ENCODE data around the gene MSI1.

MSI1 gene

GRCh38 chr12:120399531-120399930 lies 30.6 kb upstream of the MSI1 start:
- CTCF ChIA-PET, result interaction anchor here (1.3 kb wide), 1 partner anchor 30 kb away, joined by 3 read pairs; no protein-coding TSS in a partner anchor
- no peak for TF ChIP-seq CTCF (IDR thresholded peaks at IDR 0.05; ENCODE audit: control extremely low read depth, extremely low read depth, low read depth, missing control alignments)
- DNase-seq (ENCODE audit: extremely low spot score), result peak; percentile 35
- POLR2A ChIA-PET, result no interaction called here

GRCh38 chr12:120397824-120398540 lies 29.0 kb upstream of the MSI1 start:
- no peak for TF ChIP-seq CTCF (IDR thresholded peaks at IDR 0.05; ENCODE audit: control extremely low read depth, extremely low read depth, low read depth, missing control alignments)
- ChIA-PET POLR2A (no interaction called here), CTCF (no interaction called here)
- DNase-seq (ENCODE audit: extremely low spot score), result no peak

- ChIA-PET POLR2A (interaction anchor here (0.7 kb wide), 1 partner anchor 1019 kb away, joined by 5 read pairs; no protein-coding TSS in a partner anchor), CTCF (interaction anchor here (0.8 to 1.6 kb wide), 5 partner anchors 13 to 74 kb away, joined by 3 to 5 read pairs (median 3); no protein-coding TSS in a partner anchor)
- no peak for TF ChIP-seq CTCF (IDR thresholded peaks at IDR 0.05; ENCODE audit: control extremely low read depth, extremely low read depth, low read depth, missing control alignments)
- no peak for DNase-seq (ENCODE audit: extremely low spot score)
Measured at GRCh38 chr12:120394483-120395367, 25.8 kb upstream of the MSI1 start.

GRCh38 chr12:120390540-120391120 lies 21.7 kb upstream of the MSI1 start:
- no peak for DNase-seq (ENCODE audit: extremely low spot score)
- ChIA-PET CTCF (no interaction called here), POLR2A (no interaction called here)
- TF ChIP-seq CTCF (IDR thresholded peaks at IDR 0.05; ENCODE audit: control extremely low read depth, extremely low read depth, low read depth, missing control alignments), result no peak

- POLR2A ChIA-PET, result no interaction called here
- TF ChIP-seq CTCF (IDR thresholded peaks at IDR 0.05; ENCODE audit: control extremely low read depth, extremely low read depth, low read depth, missing control alignments), result no peak
- CTCF ChIA-PET, result interaction anchor here (0.9 kb wide), 1 partner anchor 22 kb away, joined by 4 read pairs; no protein-coding TSS in a partner anchor
- DNase-seq (ENCODE audit: extremely low spot score), result no peak
Measured at GRCh38 chr12:120388691-120389481, 19.9 kb upstream of the MSI1 start.

All from GM10248 (cell line).